Neural progenitor cell (in vitro differentiated cells): ENCODE measurements around the gene CDRT4. TPM values are rescaled to one million over a fixed set of nuclear protein-coding genes. Genes with fewer than 3 reads are reported as not detected.
A peak's percentile ranks its signal among the peaks of the same experiment; 100 is the strongest.

Experiments used
- DNase-seq: peaks from one replicate; pipeline ENCODE4 v3.0.0-alpha.2; 2016; ENCODE audit warnings: low spot score
- H2AFZ ChIP-seq: fragments of 200-600 bp; sonication (generic); replicated peaks from 2 replicates; pipeline ENCODE4 v1.6.1; 2016; ENCODE audit warnings: antibody characterized with exemption
- H3F3A ChIP-seq: fragments of 200-600 bp; sonication (generic); 2 replicates; pipeline ENCODE4 v1.6.1; 2016; ENCODE audit warnings: antibody characterized with exemption, low read depth
- H3K27ac ChIP-seq: fragments of 200-600 bp; sonication (generic); 2 replicates; pipeline ENCODE4 v1.5.1; 2016; ENCODE audit warnings: mild to moderate bottlenecking
- H3K27me3 ChIP-seq: fragments of 200-600 bp; sonication (generic); 2 replicates; pipeline ENCODE4 v1.6.1; 2016; ENCODE audit warnings: mild to moderate bottlenecking, moderate library complexity
- H3K36me3 ChIP-seq: fragments of 200-600 bp; sonication (generic); 2 replicates; pipeline ENCODE4 v1.5.1; 2016
- H3K4me1 ChIP-seq: fragments of 200-600 bp; sonication (generic); 2 replicates; pipeline ENCODE4 v1.6.1; 2016; ENCODE audit warnings: mixed run types
- H3K4me2 ChIP-seq: fragments of 200-600 bp; sonication (generic); 2 replicates; pipeline ENCODE4 v1.6.1; 2016
- H3K4me3 ChIP-seq: fragments of 200-600 bp; sonication (generic); 2 replicates; pipeline ENCODE4 v1.5.1; 2016
- H3K79me2 ChIP-seq: fragments of 200-600 bp; sonication (generic); 2 replicates; pipeline ENCODE4 v1.6.1; 2016; ENCODE audit warnings: low read depth
- H3K9ac ChIP-seq: fragments of 200-600 bp; sonication (generic); 2 replicates; pipeline ENCODE4 v1.6.1; 2016
- H3K9me3 ChIP-seq: fragments of 200-600 bp; sonication (generic); 2 replicates; pipeline ENCODE4 v1.5.1; 2016; ENCODE audit warnings: low read depth
- H4K20me1 ChIP-seq: fragments of 200-600 bp; sonication (generic); 2 replicates; pipeline ENCODE4 v1.6.1; 2016; ENCODE audit warnings: low read depth
- H3K27ac Mint-ChIP-seq: 3 replicates; pipeline ENCODE4 v1.8.0; 2021; ENCODE audit warnings: mixed read lengths
- H3K27me3 Mint-ChIP-seq: 2 replicates; pipeline ENCODE4 v1.8.0; 2022; ENCODE audit warnings: low read depth, mild to moderate bottlenecking, inconsistent platforms, moderate library complexity, mixed read lengths; ENCODE audit not compliant: insufficient read depth
- H3K36me3 Mint-ChIP-seq: 3 replicates; pipeline ENCODE4 v1.8.0; 2021; ENCODE audit warnings: mixed read lengths
- H3K4me1 Mint-ChIP-seq: 3 replicates; pipeline ENCODE4 v1.8.0; 2021; ENCODE audit warnings: mixed read lengths
- H3K4me3 Mint-ChIP-seq: 3 replicates; pipeline ENCODE4 v1.8.0; 2021; ENCODE audit warnings: mild to moderate bottlenecking, moderate library complexity, mixed read lengths
- H3K9me3 Mint-ChIP-seq: 3 replicates; pipeline ENCODE4 v1.8.0; 2020; ENCODE audit warnings: mixed read lengths
- EZH2 ChIP-seq: fragments of 200-600 bp; sonication (generic); IDR thresholded peaks from 2 replicates; pipeline ENCODE4 v1.6.1; 2017; ENCODE audit warnings: antibody characterized with exemption, mild to moderate bottlenecking, moderate library complexity
- EZH2phosphoT487 ChIP-seq: fragments of 200-600 bp; sonication (generic); IDR thresholded peaks from 2 replicates; pipeline ENCODE4 v1.6.1; 2017; ENCODE audit warnings: antibody characterized with exemption
- total RNA-seq: library from RNA; depleted of rRNA; stranded (reverse); fragments of >200 nt; gene quantifications from 2 replicates; pipeline ENCODE4 v1.2.3, GENCODE V29; 2015; ENCODE audit warnings: low replicate concordance
- TF ChIP-seq, protein P1 (sequence below): fragments of 200-600 bp; sonication (generic); IDR thresholded peaks from 2 replicates; pipeline ENCODE4 v1.5.1; 2017; ENCODE audit warnings: antibody characterized with exemption, mild to moderate bottlenecking

The CDRT4 gene
- total RNA-seq, 1 donor from 2014 or later, result 18.2 TPM

DNA sequence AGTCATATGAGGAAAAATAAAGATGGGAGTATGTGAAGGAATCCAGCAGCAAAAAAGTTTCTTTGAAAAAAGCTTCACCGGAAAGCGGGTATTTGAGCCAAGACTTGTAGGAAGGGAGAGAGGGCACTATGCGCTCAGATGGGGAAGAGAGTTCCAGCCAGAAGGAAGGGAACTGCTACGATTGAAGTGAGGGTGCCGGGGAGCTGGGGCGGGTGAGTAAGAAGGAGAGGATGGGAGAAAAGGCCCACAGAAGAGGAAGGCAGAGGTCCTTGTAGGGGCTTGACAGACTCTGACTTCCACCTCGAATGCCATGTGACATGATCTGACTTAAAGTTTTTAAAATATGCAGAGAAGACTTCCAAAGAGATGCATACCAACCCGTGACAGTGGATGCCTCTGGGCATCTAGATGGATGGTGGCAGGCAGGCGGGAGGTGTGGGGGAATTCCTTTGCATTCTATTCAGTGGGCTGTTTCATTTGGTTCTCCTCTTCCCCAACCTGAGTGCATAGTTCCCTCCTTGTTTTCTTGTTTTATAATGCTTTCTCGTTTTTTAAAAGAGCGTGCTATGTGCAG, 44.9 kb downstream of the CDRT4 start:
- H3K9me3 Mint-ChIP-seq, result no peaks in the 10 kb centered on the region
- Histone ChIP-seq H4K20me1 (no peaks in the 10 kb centered on the region), H3K27ac (no peak overlapping the region), H3K79me2 (no peaks in the 10 kb centered on the region), H3K36me3 (no peaks in the 10 kb centered on the region), H3K4me3 (no peak overlapping the region), H3K9ac (no peak overlapping the region), H3K4me2 (no peak overlapping the region), H2AFZ (no peak overlapping the region), H3K4me1 (no peaks in the 10 kb centered on the region), H3K27me3 (no peaks in the 10 kb centered on the region), H3K9me3 (no peaks in the 10 kb centered on the region), H3F3A (no peaks in the 10 kb centered on the region)
- no peak overlapping the region for H3K4me3 Mint-ChIP-seq
- H3K27me3 Mint-ChIP-seq, result no peaks in the 10 kb centered on the region
- H3K4me1 Mint-ChIP-seq, result no peaks in the 10 kb centered on the region
- no peak for DNase-seq
- TF ChIP-seq, protein P1, sequence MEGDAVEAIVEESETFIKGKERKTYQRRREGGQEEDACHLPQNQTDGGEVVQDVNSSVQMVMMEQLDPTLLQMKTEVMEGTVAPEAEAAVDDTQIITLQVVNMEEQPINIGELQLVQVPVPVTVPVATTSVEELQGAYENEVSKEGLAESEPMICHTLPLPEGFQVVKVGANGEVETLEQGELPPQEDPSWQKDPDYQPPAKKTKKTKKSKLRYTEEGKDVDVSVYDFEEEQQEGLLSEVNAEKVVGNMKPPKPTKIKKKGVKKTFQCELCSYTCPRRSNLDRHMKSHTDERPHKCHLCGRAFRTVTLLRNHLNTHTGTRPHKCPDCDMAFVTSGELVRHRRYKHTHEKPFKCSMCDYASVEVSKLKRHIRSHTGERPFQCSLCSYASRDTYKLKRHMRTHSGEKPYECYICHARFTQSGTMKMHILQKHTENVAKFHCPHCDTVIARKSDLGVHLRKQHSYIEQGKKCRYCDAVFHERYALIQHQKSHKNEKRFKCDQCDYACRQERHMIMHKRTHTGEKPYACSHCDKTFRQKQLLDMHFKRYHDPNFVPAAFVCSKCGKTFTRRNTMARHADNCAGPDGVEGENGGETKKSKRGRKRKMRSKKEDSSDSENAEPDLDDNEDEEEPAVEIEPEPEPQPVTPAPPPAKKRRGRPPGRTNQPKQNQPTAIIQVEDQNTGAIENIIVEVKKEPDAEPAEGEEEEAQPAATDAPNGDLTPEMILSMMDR, result no peak
- TF ChIP-seq EZH2phosphoT487, result no peak
- no peak for TF ChIP-seq EZH2
- no peak overlapping the region for H3K27ac Mint-ChIP-seq
- H3K36me3 Mint-ChIP-seq, result no peaks in the 10 kb centered on the region

DNA sequence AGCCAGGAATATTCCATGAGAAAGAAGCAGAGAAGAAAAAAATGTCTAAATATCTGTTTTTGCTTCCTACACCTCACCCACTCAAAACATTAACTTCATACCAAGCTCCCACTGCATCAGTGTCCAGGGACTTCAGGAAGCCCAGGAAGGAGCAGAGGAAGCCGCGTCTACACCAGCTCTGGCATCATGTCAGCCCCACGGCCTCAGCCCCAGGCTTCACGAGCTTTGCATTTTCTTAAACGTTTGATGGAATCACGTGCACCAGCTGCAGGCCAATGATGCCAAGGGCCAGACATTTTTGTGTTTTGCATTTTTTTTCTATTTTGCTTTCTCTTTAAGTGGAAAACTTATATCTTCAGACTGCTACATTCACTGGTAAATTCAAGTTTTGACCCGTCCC, 48.6 kb downstream of the CDRT4 start:
- Histone ChIP-seq H3K9me3 (no peaks in the 10 kb centered on the region), H3K9ac (no peak overlapping the region), H3K27me3 (no peaks in the 10 kb centered on the region), H3K27ac (no peak overlapping the region), H3K79me2 (no peaks in the 10 kb centered on the region), H3F3A (no peaks in the 10 kb centered on the region), H4K20me1 (no peaks in the 10 kb centered on the region), H3K4me1 (no peaks in the 10 kb centered on the region), H3K36me3 (no peaks in the 10 kb centered on the region), H3K4me3 (no peak overlapping the region), H3K4me2 (no peak overlapping the region), H2AFZ (no peak overlapping the region)
- no peak overlapping the region for H3K27ac Mint-ChIP-seq
- H3K36me3 Mint-ChIP-seq, result no peaks in the 10 kb centered on the region
- TF ChIP-seq EZH2 (no peak), EZH2phosphoT487 (no peak)
- TF ChIP-seq, protein P1, result no peak
- peaks cover 5% of the 10 kb centered on the region for H3K4me1 Mint-ChIP-seq
- no peak overlapping the region for H3K4me3 Mint-ChIP-seq
- H3K27me3 Mint-ChIP-seq, result no peaks in the 10 kb centered on the region
- H3K9me3 Mint-ChIP-seq, result peaks cover 5% of the 10 kb centered on the region
- DNase-seq, result no peak

DNA sequence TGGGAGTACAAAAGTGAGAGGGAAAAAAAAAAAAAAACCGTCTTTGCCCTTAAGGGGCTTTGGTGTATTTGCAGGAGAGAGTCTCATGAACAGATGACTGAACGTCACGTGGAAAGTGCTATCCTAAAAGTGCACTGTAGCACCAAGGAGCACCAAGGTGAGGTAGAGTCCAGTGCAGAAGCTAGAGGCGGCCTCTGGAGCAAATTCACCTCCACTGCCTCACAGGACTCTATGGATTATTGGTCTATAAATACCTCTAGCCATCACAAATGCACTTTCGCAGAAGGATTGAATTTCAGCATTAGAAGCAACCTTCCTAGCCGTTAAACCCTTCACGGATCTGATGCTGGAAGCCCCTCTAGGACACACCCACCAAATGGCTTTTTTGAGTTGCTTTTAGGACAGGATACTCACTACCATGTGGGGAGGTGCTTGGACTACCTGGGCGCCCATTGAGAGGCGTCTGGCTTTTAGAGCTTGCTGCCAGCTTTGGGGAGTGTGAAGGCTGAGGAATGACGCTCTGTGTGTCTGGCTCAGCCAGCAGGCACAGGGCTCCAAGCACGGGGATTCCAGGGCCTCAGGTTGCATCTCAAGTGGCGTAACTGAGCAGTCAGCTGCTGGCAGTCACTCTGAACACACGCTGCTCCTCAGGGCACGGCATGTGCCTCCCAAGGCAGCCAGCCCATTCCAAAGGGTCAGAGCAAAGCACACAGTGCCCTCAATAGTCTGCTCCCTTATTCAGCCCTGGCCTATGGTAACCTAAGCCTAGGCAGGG, 52.7 kb downstream of the CDRT4 start:
- no peaks in the 10 kb centered on the region for H4K20me1 ChIP-seq
- H3K27ac ChIP-seq, result no peak overlapping the region
- no peaks in the 10 kb centered on the region for H3K9me3 ChIP-seq
- no peak overlapping the region for H2AFZ ChIP-seq
- peaks cover 5% of the 10 kb centered on the region for H3K9me3 Mint-ChIP-seq
- H3K4me1 ChIP-seq, result no peaks in the 10 kb centered on the region
- no peak overlapping the region for H3K4me3 ChIP-seq
- no peaks in the 10 kb centered on the region for H3K36me3 ChIP-seq
- no peaks in the 10 kb centered on the region for H3K36me3 Mint-ChIP-seq
- peaks cover 10% of the 10 kb centered on the region for H3K4me1 Mint-ChIP-seq
- H3K4me2 ChIP-seq, result no peak overlapping the region
- H3K27ac Mint-ChIP-seq, result no peak overlapping the region
- H3K9ac ChIP-seq, result no peak overlapping the region
- H3K27me3 ChIP-seq, result no peaks in the 10 kb centered on the region
- peak; percentile 13 for DNase-seq
- no peak overlapping the region for H3K4me3 Mint-ChIP-seq
- H3K79me2 ChIP-seq, result no peaks in the 10 kb centered on the region
- H3K27me3 Mint-ChIP-seq, result no peaks in the 10 kb centered on the region
- H3F3A ChIP-seq, result no peaks in the 10 kb centered on the region
- TF ChIP-seq EZH2 (no peak), EZH2phosphoT487 (no peak)
- TF ChIP-seq, protein P1, result no peak
